WTC11 (cell line): ENCODE measurements around the gene DOK1. TPM values are rescaled to one million over a fixed set of nuclear protein-coding genes. Genes with fewer than 3 reads are reported as not detected.

Source experiments
- ATAC-seq: fragments of 200-7000 bp; cut with Tn5 transposase; 2 replicates; pipeline ENCODE4 v1.10.0; 2021; ENCODE audit warnings: mild to moderate bottlenecking, moderate library complexity
- CTCF ChIA-PET: fragments of 300-600 bp; sonication (Branson Sonifier 250); formaldehyde crosslinking; loops from one replicate; lab custom pipeline; 2021; ENCODE audit warnings: antibody characterized with exemption; lab: Charles Lee
- POLR2A ChIA-PET: fragments of 350-600 bp; sonication (Branson Sonifier 250); formaldehyde crosslinking; loops from one replicate; lab custom pipeline; 2021; ENCODE audit warnings: antibody characterized with exemption; lab: Charles Lee
- DNase-seq: peaks from one replicate; pipeline ENCODE4 v3.0.0; 2021; ENCODE audit warnings: low spot score
- H3K27ac Mint-ChIP-seq: 2 replicates; pipeline ENCODE4 v1.8.0; 2021; ENCODE audit warnings: mixed read lengths
- H3K27me3 Mint-ChIP-seq: 2 replicates; pipeline ENCODE4 v1.8.0; 2021; ENCODE audit warnings: low read depth, mild to moderate bottlenecking, moderate library complexity, mixed read lengths
- H3K36me3 Mint-ChIP-seq: 2 replicates; pipeline ENCODE4 v1.8.0; 2021; ENCODE audit warnings: mixed read lengths
- H3K4me1 Mint-ChIP-seq: 2 replicates; pipeline ENCODE4 v1.8.0; 2022; ENCODE audit warnings: mixed read lengths
- H3K4me3 Mint-ChIP-seq: 2 replicates; pipeline ENCODE4 v1.8.0; 2021; ENCODE audit warnings: mild to moderate bottlenecking, moderate library complexity, mixed read lengths
- H3K9me3 Mint-ChIP-seq: 2 replicates; pipeline ENCODE4 v1.8.0; 2021; ENCODE audit warnings: mixed read lengths
- CREM ChIP-seq: sonication (generic); formaldehyde crosslinking; IDR thresholded peaks from 2 replicates; pipeline ENCODE4 v1.8.1; 2022; ENCODE audit warnings: mild to moderate bottlenecking, missing genetic modification reagents, moderate library complexity
- E2F5 ChIP-seq: sonication (generic); formaldehyde crosslinking; IDR thresholded peaks from 2 replicates; pipeline ENCODE4 v1.8.1; 2022; ENCODE audit warnings: mild to moderate bottlenecking, moderate library complexity, missing genetic modification reagents
- ELF4 ChIP-seq: sonication (generic); formaldehyde crosslinking; IDR thresholded peaks from 2 replicates; pipeline ENCODE4 v1.8.1; 2022; ENCODE audit warnings: low read depth, mild to moderate bottlenecking, moderate library complexity, missing genetic modification reagents
- ETV6 ChIP-seq: sonication (generic); formaldehyde crosslinking; IDR thresholded peaks from 2 replicates; pipeline ENCODE4 v1.8.1; 2022; ENCODE audit warnings: mild to moderate bottlenecking, missing genetic modification reagents
- FOXP1 ChIP-seq: sonication (generic); formaldehyde crosslinking; IDR thresholded peaks from 2 replicates; pipeline ENCODE4 v1.8.0; 2022; ENCODE audit warnings: missing genetic modification reagents, mild to moderate bottlenecking, moderate library complexity, borderline replicate concordance
- FOXP4 ChIP-seq: sonication (generic); formaldehyde crosslinking; IDR thresholded peaks from 2 replicates; pipeline ENCODE4 v1.8.0; 2022; ENCODE audit warnings: mild to moderate bottlenecking, missing genetic modification reagents
- IRF1 ChIP-seq: sonication (generic); formaldehyde crosslinking; IDR thresholded peaks from 2 replicates; pipeline ENCODE4 v1.8.0; 2023; ENCODE audit warnings: missing genetic modification reagents
- JAZF1 ChIP-seq: fragments of 250-450 bp; sonication (Bioruptor Pico); IDR thresholded peaks from 2 replicates; pipeline ENCODE4 v1.9.0; 2021; ENCODE audit warnings: moderate library complexity, mild to moderate bottlenecking, inconsistent platforms
- MAX ChIP-seq: sonication (generic); formaldehyde crosslinking; IDR thresholded peaks from 2 replicates; pipeline ENCODE4 v1.8.0; 2022; ENCODE audit warnings: mild to moderate bottlenecking, missing genetic modification reagents
- NFE2L1 ChIP-seq: sonication (generic); formaldehyde crosslinking; IDR thresholded peaks from 2 replicates; pipeline ENCODE4 v1.8.1; 2023; ENCODE audit warnings: missing genetic modification reagents
- PREB ChIP-seq: sonication (generic); formaldehyde crosslinking; IDR thresholded peaks from 2 replicates; pipeline ENCODE4 v1.8.1; 2022; ENCODE audit warnings: mild to moderate bottlenecking, missing genetic modification reagents, moderate library complexity, borderline replicate concordance
- RELA ChIP-seq: sonication (generic); formaldehyde crosslinking; IDR thresholded peaks from 2 replicates; pipeline ENCODE4 v1.8.1; 2022; ENCODE audit warnings: missing genetic modification reagents, mild to moderate bottlenecking, borderline replicate concordance
- SP1 ChIP-seq: sonication (generic); formaldehyde crosslinking; conservative IDR thresholded peaks from 2 replicates; pipeline ENCODE4 v1.8.1; 2022; ENCODE audit warnings: missing genetic modification reagents
- TEAD1 ChIP-seq: sonication (generic); formaldehyde crosslinking; IDR thresholded peaks from 2 replicates; pipeline ENCODE4 v1.8.0; 2022; ENCODE audit warnings: mild to moderate bottlenecking, missing genetic modification reagents
- TP53 ChIP-seq: sonication (generic); formaldehyde crosslinking; IDR thresholded peaks from 2 replicates; pipeline ENCODE4 v1.8.1; 2023; ENCODE audit warnings: mild to moderate bottlenecking, missing genetic modification reagents
- USF1 ChIP-seq: sonication (generic); formaldehyde crosslinking; IDR thresholded peaks from 2 replicates; pipeline ENCODE4 v1.8.0; 2022; ENCODE audit warnings: mild to moderate bottlenecking, missing genetic modification reagents
- ZMAT4 ChIP-seq: fragments of 250-450 bp; sonication (Bioruptor Pico); IDR thresholded peaks from 2 replicates; pipeline ENCODE4 v1.9.0; 2021; ENCODE audit warnings: mild to moderate bottlenecking
- ZNF138 ChIP-seq: sonication (generic); formaldehyde crosslinking; conservative IDR thresholded peaks from 2 replicates; pipeline ENCODE4 v1.8.1; 2022; ENCODE audit warnings: mild to moderate bottlenecking, moderate library complexity, missing genetic modification reagents
- ZNF263 ChIP-seq: sonication (generic); formaldehyde crosslinking; IDR thresholded peaks from 2 replicates; pipeline ENCODE4 v1.8.1; 2022; ENCODE audit warnings: low read depth, mild to moderate bottlenecking, moderate library complexity, missing genetic modification reagents
- ZNF416 ChIP-seq: fragments of 250-450 bp; sonication (Bioruptor Pico); IDR thresholded peaks from 2 replicates; pipeline ENCODE4 v1.9.0; 2021; ENCODE audit warnings: mild to moderate bottlenecking, inconsistent platforms
- ZNF423 ChIP-seq: fragments of 250-450 bp; sonication (Bioruptor Pico); IDR thresholded peaks from 2 replicates; pipeline ENCODE4 v2.1.2; 2022; ENCODE audit warnings: mild to moderate bottlenecking, moderate library complexity
- ZNF671 ChIP-seq: fragments of 250-450 bp; sonication (Bioruptor Pico); IDR thresholded peaks from 2 replicates; pipeline ENCODE4 v1.8.0; 2021; ENCODE audit warnings: mild to moderate bottlenecking
- total RNA-seq: library from RNA; stranded (reverse); gene quantifications from 3 replicates; pipeline ENCODE4 v1.2.3, GENCODE V29; 2021
- TF ChIP-seq, protein P1 (sequence below): sonication (generic); formaldehyde crosslinking; IDR thresholded peaks from 2 replicates; pipeline ENCODE4 v1.8.1; 2023; ENCODE audit warnings: mild to moderate bottlenecking, moderate library complexity, missing genetic modification reagents

DOK1 gene
- total RNA-seq, 1 experiment from 2014 or later = 15.9 TPM

- TF ChIP-seq RELA (CRISPR knock-in tag) (no peak), ZNF263 (CRISPR knock-in tag) (no peak), ZNF423 (CRISPR knock-in tag) (no peak), FOXP1 (CRISPR knock-in tag) (0 out of 2 replicates have a peak, but pooled peaks have one; percentile 27)
- POLR2A ChIA-PET = interaction anchor here (0.8 to 1.4 kb wide), 3 partner anchors 25 to 71 kb away, joined by 3 to 7 read pairs (median 3); partner anchors contain the start of genes LOXL3 and WBP1
- CTCF ChIA-PET = interaction anchor here (0.7 to 2.2 kb wide), 7 partner anchors 12 to 137 kb away, joined by 3 to 9 read pairs (median 4); partner anchors contain the start of genes CCDC142, LOXL3, PCGF1 and TTC31
- Mint-ChIP-seq H3K36me3 (peaks cover 34% of the 10 kb centered on the region), H3K4me3 (peak overlapping the region; percentile 99), H3K27me3 (peaks cover 3% of the 10 kb centered on the region), H3K9me3 (0 out of 2 replicates have a peak, but pooled peaks cover 3% of the 10 kb centered on the region), H3K27ac (peak overlapping the region; percentile 93), H3K4me1 (peaks cover 14% of the 10 kb centered on the region)
- DNase-seq = no peak
- no peak for ATAC-seq
These were observed 25.7 kb upstream of the DOK1 start for GRCh38 chr2:74528600-74529356.

GRCh38 chr2:74529357-74530238, 24.9 kb upstream of the DOK1 start, which contains the start of the genes AUP1 and HTRA2:
AUP1 (minus strand) TSS chr2:74529706; CDS start chr2:74529629, 77 bp downstream.
HTRA2 (plus strand) TSS chr2:74529933; CDS start chr2:74530007, 74 bp downstream.
- ATAC-seq = peak; percentile 93
- Mint-ChIP-seq H3K27me3 (no peaks in the 10 kb centered on the region), H3K4me3 (peak within 1 kb of the TSS; percentile 99), H3K36me3 (peaks cover 38% of the 10 kb centered on the region), H3K9me3 (0 out of 2 replicates have a peak, but pooled peaks cover 3% of the 10 kb centered on the region), H3K4me1 (peaks cover 14% of the 10 kb centered on the region), H3K27ac (peak within 1 kb of the TSS; percentile 93)
- CTCF ChIA-PET = interaction anchor here (0.7 to 2.2 kb wide), 10 partner anchors 13 to 195 kb away, joined by 3 to 9 read pairs (median 4); partner anchors contain the start of genes CCDC142, LOXL3, PCGF1 and TTC31
- DNase-seq = peak; percentile 99
- POLR2A ChIA-PET = interaction anchor here (0.8 to 1.4 kb wide), 4 partner anchors 24 to 72 kb away, joined by 3 to 7 read pairs (median 3); partner anchors contain the start of genes LOXL3, MRPL53 and WBP1
- TF ChIP-seq TEAD1 (CRISPR knock-in tag) (peak; percentile 66), CREM (CRISPR knock-in tag) (peak; percentile 79), E2F5 (CRISPR knock-in tag) (peak; percentile 71; the same call in 1 of the 2 replicates), JAZF1 (CRISPR knock-in tag) (no peak), NFE2L1 (CRISPR knock-in tag) (no peak), ELF4 (CRISPR knock-in tag) (0 out of 2 replicates have a peak, but pooled peaks have one; percentile 67), ETV6 (CRISPR knock-in tag) (peak; percentile 50; the same call in 1 of the 2 replicates), TP53 (peak; percentile 66), USF1 (CRISPR knock-in tag) (0 out of 2 replicates have a peak, but pooled peaks have one; percentile 23), ZNF671 (CRISPR knock-in tag) (no peak), MAX (CRISPR knock-in tag) (peak; percentile 72), ZMAT4 (CRISPR knock-in tag) (no peak), SP1 (CRISPR knock-in tag) (peak; percentile 95), PREB (CRISPR knock-in tag) (peak; percentile 35; the same call in 1 of the 2 replicates), FOXP4 (CRISPR knock-in tag) (0 out of 2 replicates have a peak, but pooled peaks have one; percentile 66), IRF1 (no peak), ZNF416 (CRISPR knock-in tag) (peak; percentile 81; the same call in 1 of the 2 replicates), ZNF138 (CRISPR knock-in tag) (no peak)
- TF ChIP-seq, protein P1, sequence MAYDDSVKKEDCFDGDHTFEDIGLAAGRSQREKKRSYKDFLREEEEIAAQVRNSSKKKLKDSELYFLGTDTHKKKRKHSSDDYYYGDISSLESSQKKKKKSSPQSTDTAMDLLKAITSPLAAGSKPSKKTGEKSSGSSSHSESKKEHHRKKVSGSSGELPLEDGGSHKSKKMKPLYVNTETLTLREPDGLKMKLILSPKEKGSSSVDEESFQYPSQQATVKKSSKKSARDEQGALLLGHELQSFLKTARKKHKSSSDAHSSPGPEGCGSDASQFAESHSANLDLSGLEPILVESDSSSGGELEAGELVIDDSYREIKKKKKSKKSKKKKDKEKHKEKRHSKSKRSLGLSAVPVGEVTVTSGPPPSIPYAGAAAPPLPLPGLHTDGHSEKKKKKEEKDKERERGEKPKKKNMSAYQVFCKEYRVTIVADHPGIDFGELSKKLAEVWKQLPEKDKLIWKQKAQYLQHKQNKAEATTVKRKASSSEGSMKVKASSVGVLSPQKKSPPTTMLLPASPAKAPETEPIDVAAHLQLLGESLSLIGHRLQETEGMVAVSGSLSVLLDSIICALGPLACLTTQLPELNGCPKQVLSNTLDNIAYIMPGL (CRISPR knock-in tag) = peak; percentile 91; the same call in 1 of the 2 replicates
